HG03159 (cell line): ENCODE results near the gene SLC24A4.

Experiments
- ATAC-seq: cut with Tn5 transposase; IDR thresholded peaks from one replicate; pipeline ENCODE4 v1.9.1; 2021; ENCODE audit warnings: mild to moderate bottlenecking, moderate library complexity; ENCODE audit not compliant: unreplicated experiment

The SLC24A4 gene

DNA sequence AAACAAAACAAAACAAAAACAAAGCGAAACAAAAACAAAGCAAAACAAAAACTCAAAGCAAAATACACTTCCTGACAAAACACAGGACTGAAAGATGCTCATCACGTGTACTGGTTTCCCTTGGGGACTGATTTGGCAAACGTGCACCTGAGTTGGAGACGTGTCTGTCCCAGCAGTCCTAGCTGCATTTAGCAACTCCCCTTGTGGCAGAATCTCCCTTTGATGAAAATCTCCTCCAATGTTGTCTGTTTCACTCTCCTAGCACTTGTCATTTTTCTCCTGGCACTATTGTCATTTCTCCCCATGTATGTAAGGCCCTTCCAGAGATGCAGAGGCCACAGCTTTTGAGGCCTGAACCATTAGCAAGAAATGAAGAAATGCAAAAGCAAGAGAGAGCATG is 6.8 kb upstream of the SLC24A4 start:
- ATAC-seq, result no peak

DNA sequence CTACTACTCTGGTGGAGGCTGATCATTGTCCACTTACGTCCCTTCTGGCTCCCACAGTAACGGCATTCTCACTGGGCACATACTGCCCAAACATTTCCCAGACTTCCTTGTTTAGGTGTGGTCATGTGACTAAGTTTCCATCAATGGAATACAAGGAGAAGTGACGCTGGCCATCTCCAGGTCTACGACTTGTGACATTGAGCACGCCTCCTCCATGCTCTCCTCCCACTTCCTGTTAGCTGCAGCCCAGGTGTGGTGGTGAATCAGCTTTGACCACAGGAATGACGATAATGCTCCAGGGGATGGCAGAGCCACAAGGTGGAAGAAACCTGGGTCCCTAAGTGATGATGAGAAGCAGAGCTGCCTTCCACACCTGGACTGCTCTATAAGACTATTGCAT is 6.0 kb upstream of the SLC24A4 start:
- ATAC-seq, result no peak

GRCh38 chr14:92317511-92317910 is 5.5 kb upstream of the SLC24A4 start:
- no peak for ATAC-seq

DNA sequence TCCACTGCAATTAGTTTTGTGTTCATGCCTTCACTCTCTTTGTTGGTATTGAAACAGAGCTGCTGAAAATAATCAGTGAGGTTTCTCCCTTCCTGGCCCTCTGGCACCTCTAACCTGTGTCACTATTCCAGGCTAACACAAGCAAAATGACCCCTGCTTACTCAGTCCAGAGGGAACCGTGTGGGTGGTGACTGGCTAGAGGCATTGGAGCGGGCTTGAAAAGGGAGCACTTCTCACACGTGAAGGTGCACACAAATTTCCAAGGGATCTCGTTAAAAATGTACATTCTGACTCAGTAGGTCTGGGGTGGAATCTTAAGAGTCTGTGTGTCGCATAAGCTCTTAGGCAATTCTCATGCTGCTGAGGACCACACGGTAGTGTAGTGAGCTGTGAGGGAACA is 1.3 kb upstream of the SLC24A4 start:
- ATAC-seq, result no peak

GRCh38 chr14:92322516-92322915 is 449 bp upstream of the SLC24A4 start:
- no peak for ATAC-seq

DNA sequence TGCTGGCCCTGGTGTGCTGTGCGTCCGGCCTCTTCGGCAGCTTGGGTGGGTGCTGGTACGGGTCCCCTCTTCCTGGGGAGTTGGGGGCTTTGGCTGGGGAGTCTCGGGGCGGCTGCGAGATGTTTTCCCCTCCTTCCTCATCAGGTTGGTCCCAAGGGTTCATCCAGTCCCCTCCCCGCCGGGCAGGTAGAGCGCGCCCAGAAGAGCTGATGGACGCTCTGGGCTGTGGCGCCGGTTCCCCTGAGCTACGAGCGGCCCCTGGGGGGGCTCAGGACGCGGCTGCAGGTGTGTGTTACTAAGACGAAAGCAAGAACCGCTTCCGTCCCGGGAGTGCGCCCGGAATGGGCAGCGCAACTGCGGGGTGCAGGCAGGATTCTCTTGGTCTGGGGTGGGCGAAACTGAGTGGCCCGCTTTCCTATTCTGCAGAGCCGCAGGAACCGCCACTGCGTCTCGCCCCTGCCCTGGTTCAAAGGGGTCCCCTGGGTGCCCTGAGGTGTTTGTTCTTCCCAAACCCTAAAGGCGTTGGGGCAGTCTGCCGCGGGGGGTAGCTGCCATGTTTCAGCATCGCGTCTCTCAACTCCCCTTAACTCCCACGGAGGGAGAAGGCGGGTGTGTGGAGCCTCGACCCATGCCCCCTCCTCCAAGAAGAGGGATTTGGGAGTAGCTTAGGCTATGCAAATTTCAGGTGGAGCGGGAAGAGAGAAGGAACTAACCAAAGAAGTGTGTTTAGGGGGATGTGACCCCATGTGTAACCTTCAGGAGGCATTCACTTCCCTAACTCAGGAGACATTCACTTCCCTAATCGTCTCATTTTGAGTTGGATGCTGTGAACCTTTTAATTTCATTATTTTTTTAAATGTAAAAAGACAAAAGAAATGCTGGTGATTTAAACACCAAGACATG is 1.2 kb downstream of the SLC24A4 start:
- ATAC-seq, result no peak

- ATAC-seq, result no peak
Observed at GRCh38 chr14:92325835-92326234, 2.9 kb downstream of the SLC24A4 start.

GRCh38 chr14:92328664-92329255 is 5.8 kb downstream of the SLC24A4 start:
- ATAC-seq, result no peak

GRCh38 chr14:92334050-92334449 is 11.1 kb downstream of the SLC24A4 start:
- ATAC-seq, result no peak

DNA sequence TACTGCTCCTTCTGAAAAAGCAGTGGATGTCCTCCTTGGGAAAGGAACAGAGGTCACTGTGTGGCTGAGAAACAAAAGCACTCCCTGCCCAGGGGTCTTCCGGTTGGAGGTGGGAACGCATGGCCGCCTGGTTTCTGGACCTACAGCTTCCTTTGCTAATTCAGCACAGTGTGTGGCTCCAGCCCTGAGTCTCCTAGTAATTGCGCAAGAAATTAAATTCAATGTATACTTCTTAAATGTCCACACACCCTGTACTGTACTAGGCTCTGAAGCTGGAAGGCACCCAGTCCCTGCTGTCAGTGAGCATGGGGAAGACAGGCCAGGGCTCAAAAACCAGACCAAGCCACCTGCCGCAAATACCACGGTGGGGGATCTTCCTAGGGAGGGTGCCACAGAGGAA is 13.4 kb downstream of the SLC24A4 start:
- ATAC-seq, result no peak

DNA sequence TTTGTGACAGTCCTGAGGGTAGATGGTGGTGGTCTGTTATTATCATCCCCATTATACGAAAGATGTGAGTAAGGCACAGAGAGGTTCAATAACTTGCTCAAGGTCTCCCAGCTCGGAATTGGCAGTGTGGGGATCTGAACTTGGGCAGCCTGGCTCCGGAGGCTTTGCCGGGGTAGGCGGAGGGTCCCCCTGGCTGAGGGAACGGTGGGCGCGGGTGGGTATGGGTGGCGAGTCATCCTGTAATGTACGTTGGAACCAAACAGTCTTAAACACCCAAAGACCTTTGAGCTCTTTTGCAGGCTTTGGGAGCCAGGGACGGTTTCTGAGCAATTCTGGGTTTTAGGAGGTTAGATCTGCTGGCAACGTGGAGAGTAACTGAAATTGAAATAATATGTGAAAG is 16.5 kb downstream of the SLC24A4 start:
- ATAC-seq, result no peak

DNA sequence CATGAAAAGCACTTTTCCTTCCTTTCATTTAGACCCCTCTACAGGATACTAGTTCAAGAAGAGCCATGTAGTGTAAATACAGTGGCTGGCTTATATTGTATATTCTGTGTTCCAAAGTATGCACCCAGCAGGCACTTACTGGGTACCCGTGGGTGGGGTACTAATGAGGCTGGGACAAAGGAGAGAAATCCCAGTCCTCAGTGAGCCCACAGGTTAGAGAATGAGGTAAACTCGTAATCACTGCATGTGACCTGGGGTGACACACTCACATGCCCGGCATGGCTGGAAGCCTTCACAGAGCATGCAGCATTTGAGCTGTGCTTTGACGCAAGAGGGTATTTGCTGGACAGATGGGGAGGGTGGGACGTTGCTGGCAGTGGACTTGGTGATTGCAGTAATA is 17.1 kb downstream of the SLC24A4 start:
- ATAC-seq, result no peak

DNA sequence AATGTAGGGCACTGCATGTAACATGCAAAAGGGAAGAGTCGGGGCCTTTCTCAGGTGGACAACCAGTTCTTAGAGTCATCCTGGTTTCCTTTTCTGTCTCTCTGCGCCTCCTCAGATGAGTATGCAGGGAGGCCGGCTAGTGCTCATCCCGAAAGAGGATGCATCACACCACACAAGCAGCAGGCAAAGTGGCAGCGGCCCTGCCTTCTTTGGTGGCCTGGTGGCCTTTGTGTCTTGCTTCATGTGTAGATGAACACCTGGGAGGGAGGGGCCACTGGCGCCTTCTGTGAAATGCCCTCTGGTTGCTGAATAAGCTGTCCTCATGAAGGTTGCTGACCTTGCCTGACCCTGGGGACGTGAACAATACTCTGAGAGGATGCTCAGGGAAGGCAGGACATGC is 18.0 kb downstream of the SLC24A4 start:
- ATAC-seq, result no peak

GRCh38 chr14:92341791-92342190 is 18.8 kb downstream of the SLC24A4 start:
- ATAC-seq, result no peak

DNA sequence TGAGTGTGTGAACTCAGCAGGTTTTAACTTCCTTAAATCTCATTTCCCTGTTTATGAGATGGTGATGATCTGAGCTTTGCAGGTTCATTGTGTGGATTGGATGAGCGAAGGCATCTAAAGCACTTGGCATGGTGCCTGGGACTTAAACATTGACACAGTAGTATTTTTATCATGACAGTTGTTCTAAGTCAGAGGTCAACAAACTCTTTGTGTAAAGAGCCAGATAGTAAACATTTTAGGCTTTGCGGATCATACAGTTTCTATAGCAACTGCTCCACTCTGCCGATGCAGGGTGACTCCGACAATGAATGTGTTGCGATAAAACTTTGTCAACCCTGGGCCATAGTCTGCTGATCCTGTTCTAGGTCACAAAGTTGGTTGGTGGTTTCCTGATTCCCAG is 25.2 kb downstream of the SLC24A4 start:
- no peak for ATAC-seq

GRCh38 chr14:92351750-92352149 is 28.8 kb downstream of the SLC24A4 start:
- ATAC-seq, result no peak

DNA sequence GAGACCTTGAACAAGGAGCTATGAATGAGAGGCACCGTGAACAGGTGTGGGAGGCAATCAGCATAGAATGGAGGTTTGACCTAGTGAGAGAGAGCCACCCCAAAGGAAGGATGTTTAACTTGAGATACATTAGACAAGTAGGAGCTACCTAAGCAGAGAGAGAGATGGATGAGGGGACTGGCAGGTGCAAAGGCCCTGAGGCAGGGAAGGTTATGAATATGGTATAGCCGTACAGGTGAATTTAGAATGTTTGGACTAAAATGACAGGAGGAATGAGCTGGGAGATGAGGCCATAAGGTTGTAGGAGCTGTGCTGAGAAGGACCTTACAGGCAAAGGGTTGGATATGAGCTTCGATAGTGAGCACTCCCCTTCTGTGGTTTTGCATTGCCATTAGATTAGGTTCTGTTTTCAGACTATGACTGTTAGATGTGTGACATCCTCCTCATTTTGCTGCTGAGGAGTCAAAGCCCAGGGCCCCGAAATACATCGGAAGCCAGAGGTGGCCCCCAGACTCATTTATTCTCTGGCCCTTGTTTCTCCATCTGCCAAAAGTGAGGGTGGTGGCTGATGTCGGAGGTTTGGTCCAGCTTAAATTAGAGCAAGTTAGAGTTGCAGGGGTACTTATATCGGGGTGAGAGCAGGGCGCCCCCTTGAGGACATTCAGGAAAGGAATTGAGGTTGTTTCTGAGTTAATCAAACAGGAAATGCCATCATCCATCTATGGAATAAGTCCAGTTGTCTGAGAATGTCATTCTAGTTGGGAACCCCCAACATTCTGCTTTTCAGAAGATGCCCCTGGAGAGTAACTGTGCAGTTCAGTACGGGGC is 29.4 kb downstream of the SLC24A4 start:
- no peak for ATAC-seq

- ATAC-seq, result no peak
Observed at GRCh38 chr14:92353447-92353846, 30.5 kb downstream of the SLC24A4 start.

DNA sequence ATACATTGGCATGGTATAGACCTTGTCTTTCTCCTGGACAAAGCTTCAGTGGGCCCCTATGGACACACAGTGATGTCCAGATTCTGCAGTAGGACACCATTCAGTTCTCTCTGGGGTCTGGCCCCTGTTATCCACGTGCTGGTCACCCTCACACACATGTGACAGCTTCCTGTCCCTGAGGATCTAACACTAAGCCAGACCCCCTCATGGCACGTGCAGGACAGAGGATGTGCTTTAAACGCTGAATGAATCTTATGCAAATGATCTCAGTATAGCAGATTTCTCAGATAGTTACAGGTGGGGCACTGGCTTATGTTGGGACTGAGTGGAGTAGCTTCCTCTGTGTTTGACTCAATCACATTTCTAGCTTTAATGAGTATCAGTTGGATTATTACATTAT is 33.7 kb downstream of the SLC24A4 start:
- ATAC-seq, result no peak

- ATAC-seq, result no peak
Observed at GRCh38 chr14:92360651-92361370, 37.8 kb downstream of the SLC24A4 start.

- no peak for ATAC-seq
Observed at GRCh38 chr14:92362781-92363235, 39.8 kb downstream of the SLC24A4 start.
